Measurements from ENCODE around the gene PTPRN2. TPM values are rescaled to one million over a fixed set of nuclear protein-coding genes. Genes with fewer than 3 reads are reported as not detected.

PTPRN2 gene
- total and polyA plus RNA-seq, 7 donors = 0.47 to 0.82 (median 0.51) TPM

DNA sequence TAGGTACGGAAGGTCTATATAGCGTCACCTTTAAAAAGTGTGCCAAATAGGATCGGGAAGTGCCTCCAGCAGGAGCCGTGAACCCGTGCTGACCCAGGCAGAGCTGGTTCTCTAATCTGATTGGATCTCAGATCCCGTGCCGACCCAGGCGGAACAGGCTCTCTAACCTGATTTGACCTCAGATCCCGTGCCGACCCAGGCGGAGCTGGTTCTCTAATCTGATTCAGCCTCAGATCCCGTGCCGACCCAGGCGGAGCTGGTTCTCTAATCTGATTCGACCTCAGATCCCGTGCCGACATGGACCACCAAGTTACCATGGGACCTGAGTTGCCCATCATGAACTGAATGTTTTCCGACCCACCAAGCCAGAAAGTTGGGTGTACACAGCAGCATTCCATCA, 463.9 kb downstream of the PTPRN2 start:
- H3K4me1 ChIP-seq = no peaks in the 10 kb centered on the region
- peaks cover 3% of the 10 kb centered on the region for H3K9me3 ChIP-seq
- H3K4me3 ChIP-seq = no peak overlapping the region
- no peaks in the 10 kb centered on the region for H3K27me3 ChIP-seq (ENCODE audit: insufficient read depth in 3 of 3, low read length in 2 of 3)
- no peak for ATAC-seq
- no peak for DNase-seq
- H3K27ac ChIP-seq = no peak overlapping the region
- intact Hi-C loops (cut with DNase I) = no loop called here
- WGBS, 3 donors = 92 to 94% (median 94%) methylated on average over 18 of the region's 18 CpGs
- H3K36me3 ChIP-seq (ENCODE audit: insufficient read depth in 1 of 2, low read depth in 1 of 2) = no peaks in the 10 kb centered on the region
- TF ChIP-seq, protein P1, sequence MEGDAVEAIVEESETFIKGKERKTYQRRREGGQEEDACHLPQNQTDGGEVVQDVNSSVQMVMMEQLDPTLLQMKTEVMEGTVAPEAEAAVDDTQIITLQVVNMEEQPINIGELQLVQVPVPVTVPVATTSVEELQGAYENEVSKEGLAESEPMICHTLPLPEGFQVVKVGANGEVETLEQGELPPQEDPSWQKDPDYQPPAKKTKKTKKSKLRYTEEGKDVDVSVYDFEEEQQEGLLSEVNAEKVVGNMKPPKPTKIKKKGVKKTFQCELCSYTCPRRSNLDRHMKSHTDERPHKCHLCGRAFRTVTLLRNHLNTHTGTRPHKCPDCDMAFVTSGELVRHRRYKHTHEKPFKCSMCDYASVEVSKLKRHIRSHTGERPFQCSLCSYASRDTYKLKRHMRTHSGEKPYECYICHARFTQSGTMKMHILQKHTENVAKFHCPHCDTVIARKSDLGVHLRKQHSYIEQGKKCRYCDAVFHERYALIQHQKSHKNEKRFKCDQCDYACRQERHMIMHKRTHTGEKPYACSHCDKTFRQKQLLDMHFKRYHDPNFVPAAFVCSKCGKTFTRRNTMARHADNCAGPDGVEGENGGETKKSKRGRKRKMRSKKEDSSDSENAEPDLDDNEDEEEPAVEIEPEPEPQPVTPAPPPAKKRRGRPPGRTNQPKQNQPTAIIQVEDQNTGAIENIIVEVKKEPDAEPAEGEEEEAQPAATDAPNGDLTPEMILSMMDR (IDR thresholded peaks at IDR 0.05) = no peak

DNA sequence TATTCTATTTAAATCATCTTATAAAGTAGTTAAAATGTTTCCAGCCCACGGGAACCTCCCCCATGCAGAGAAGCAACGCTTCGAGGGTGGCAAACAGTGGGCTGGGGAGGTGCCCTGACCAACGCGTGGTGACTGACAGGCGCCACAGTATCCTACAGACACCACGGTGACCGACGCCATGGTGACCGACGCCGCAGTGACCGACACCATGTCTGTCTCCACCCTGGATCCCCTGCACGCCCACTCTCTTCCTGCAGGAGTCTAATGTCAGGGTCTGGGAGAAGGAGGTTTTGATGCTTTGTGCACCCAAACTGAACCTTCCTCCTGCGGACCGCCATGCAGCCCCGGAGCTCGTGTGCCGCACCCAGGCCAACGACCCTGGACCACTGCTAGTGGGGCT, 464.4 kb downstream of the PTPRN2 start:
- H3K27me3 ChIP-seq (ENCODE audit: insufficient read depth in 3 of 3, low read length in 2 of 3) = no peaks in the 10 kb centered on the region
- no peak overlapping the region for H3K4me3 ChIP-seq
- DNase-seq (no peak), ATAC-seq (no peak)
- no peaks in the 10 kb centered on the region for H3K4me1 ChIP-seq
- no peak overlapping the region for H3K27ac ChIP-seq
- H3K9me3 ChIP-seq = peaks cover 8% of the 10 kb centered on the region
- no peaks in the 10 kb centered on the region for H3K36me3 ChIP-seq (ENCODE audit: insufficient read depth in 1 of 2, low read depth in 1 of 2)
- TF ChIP-seq, protein P1 (IDR thresholded peaks at IDR 0.05) = no peak
- WGBS, 3 donors = 90 to 94% (median 93%) methylated on average over 20 of the region's 20 CpGs
- intact Hi-C loops (cut with DNase I) = no loop called here

DNA sequence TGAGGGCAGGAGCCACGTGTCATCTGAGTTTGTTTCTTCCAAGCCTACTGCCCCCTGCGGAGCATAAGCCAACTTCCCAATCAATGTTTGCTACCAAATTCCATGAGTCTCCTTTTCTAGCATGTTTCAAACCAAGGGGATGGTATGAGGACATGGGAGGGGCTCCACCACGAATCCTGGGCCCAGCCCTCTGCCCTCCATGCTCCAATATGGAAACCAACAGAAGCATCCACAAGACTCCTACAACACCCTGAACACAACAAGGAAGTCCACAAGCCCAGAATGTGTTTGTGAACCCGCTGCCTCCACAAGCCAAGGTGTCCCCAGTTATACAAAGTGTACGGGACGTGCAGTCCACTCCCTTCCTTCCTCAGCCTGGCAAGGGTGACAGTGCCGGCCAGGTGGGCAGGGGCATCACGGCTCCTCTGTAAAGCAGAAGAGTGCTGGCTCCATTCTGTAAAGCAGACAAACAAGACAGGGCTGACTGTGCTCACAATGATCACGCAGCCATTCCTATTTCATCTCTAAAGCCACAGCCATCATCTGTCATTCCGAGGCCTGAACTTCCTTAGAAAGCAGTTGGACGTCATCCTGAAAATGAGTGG, 466.1 kb downstream of the PTPRN2 start:
- intact Hi-C loops (cut with DNase I) = no loop called here
- H3K27ac ChIP-seq = no peak overlapping the region
- TF ChIP-seq, protein P1 (IDR thresholded peaks at IDR 0.05) = no peak
- H3K27me3 ChIP-seq (ENCODE audit: insufficient read depth in 3 of 3, low read length in 2 of 3) = no peaks in the 10 kb centered on the region
- H3K9me3 ChIP-seq = peaks cover 22% of the 10 kb centered on the region
- no peaks in the 10 kb centered on the region for H3K36me3 ChIP-seq (ENCODE audit: insufficient read depth in 1 of 2, low read depth in 1 of 2)
- DNase-seq = peak in 1 of 2 donors; percentile 12
- H3K4me1 ChIP-seq = no peaks in the 10 kb centered on the region
- no peak for ATAC-seq
- WGBS, 3 donors = 70 to 77% (median 71%) methylated on average over 11 of the region's 11 CpGs
- no peak overlapping the region for H3K4me3 ChIP-seq

DNA sequence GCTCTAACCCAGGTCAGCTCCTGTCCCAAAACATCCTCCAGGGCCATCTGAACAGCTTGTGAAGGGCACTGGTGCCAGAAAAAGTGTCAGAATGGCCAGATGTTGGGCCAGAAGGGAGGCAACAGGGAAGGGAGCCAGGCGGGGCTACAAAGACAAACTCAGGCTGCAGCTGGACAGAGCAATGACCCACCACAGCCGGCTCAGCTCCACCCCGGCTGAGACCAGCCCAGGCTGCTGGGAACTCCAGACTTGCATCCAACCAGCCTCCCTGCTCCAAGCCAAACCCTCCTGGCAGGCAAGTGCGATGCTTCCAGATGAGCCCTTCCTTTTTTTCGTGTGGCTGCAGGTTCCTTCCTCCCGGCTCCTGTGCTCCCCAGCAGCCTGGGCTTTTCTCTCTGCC, 466.9 kb downstream of the PTPRN2 start:
- intact Hi-C loops (cut with DNase I) = no loop called here
- DNase-seq (peak in 1 of 2 donors; percentile 66), ATAC-seq (no peak)
- 24 to 56% (median 41%) methylated on average over 6 of the region's 6 CpGs for WGBS, 3 donors
- H3K4me1 ChIP-seq = no peaks in the 10 kb centered on the region
- H3K27ac ChIP-seq = no peak overlapping the region
- H3K27me3 ChIP-seq (ENCODE audit: insufficient read depth in 3 of 3, low read length in 2 of 3) = no peaks in the 10 kb centered on the region
- peaks cover 22% of the 10 kb centered on the region for H3K9me3 ChIP-seq
- no peaks in the 10 kb centered on the region for H3K36me3 ChIP-seq (ENCODE audit: insufficient read depth in 1 of 2, low read depth in 1 of 2)
- TF ChIP-seq, protein P1 (IDR thresholded peaks at IDR 0.05) = no peak
- H3K4me3 ChIP-seq = no peak overlapping the region

DNA sequence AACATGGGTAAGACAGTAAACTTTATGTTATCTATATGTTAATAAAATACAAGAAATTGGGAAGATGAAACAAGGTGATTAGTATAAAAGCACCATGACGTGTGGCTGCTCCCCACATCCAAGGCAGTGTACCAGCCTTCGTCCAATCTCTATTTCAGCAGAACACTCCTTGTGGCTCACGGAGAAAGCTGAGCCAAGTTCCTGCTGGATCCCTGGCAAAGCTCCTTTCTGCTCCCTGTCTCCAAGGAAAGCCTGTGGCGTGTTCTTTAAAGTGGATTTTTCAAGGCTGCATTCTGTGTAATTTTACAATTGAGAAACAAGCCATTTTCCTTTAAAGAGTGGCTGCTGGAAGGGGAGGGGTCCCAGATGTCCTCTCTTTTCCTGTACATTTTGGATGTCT, 467.3 kb downstream of the PTPRN2 start:
- Histone ChIP-seq H3K4me3 (no peak overlapping the region), H3K36me3 (ENCODE audit: insufficient read depth in 1 of 2, low read depth in 1 of 2) (no peaks in the 10 kb centered on the region), H3K4me1 (no peaks in the 10 kb centered on the region), H3K27me3 (ENCODE audit: insufficient read depth in 3 of 3, low read length in 2 of 3) (no peaks in the 10 kb centered on the region), H3K9me3 (peaks cover 22% of the 10 kb centered on the region), H3K27ac (no peak overlapping the region)
- TF ChIP-seq, protein P1 (IDR thresholded peaks at IDR 0.05) = no peak
- WGBS, 3 donors = 34 to 49% (median 48%) methylated on average over 4 of the region's 4 CpGs
- no peak for ATAC-seq
- intact Hi-C loops (cut with DNase I) = no loop called here
- no peak for DNase-seq

All from psoas muscle (tissue), 8 donors.